GM19452 (cell line): Measurements from ENCODE around the gene DYRK3.

Experiments used
- ATAC-seq: cut with Tn5 transposase; IDR thresholded peaks from one replicate; pipeline ENCODE4 v1.9.1; 2021; ENCODE audit not compliant: unreplicated experiment

DYRK3 gene

GRCh38 chr1:206681359-206681758, 46.0 kb downstream of the DYRK3 start:
- no peak for ATAC-seq

GRCh38 chr1:206682111-206682510, 46.8 kb downstream of the DYRK3 start:
- ATAC-seq, result no peak

- ATAC-seq, result no peak
These were observed 48.0 kb downstream of the DYRK3 start for GRCh38 chr1:206683313-206683712.

GRCh38 chr1:206684003-206684402, 48.7 kb downstream of the DYRK3 start:
- ATAC-seq, result no peak

GRCh38 chr1:206684478-206685333, 49.4 kb downstream of the DYRK3 start, which contains the start of gene MAPKAPK2:
Gene MAPKAPK2 (plus strand): TSS chr1:206684905. CDS start chr1:206685230, 325 bp downstream.
- peak; percentile 47 for ATAC-seq

- peak; percentile 29 for ATAC-seq
These were observed 50.0 kb downstream of the DYRK3 start for GRCh38 chr1:206685334-206685768.

GRCh38 chr1:206685769-206686477, 50.6 kb downstream of the DYRK3 start:
- ATAC-seq, result peak; percentile 26

GRCh38 chr1:206686478-206687249, 51.3 kb downstream of the DYRK3 start:
- no peak for ATAC-seq

GRCh38 chr1:206687251-206687914, 52.0 kb downstream of the DYRK3 start:
- no peak for ATAC-seq

GRCh38 chr1:206687915-206688442, 52.6 kb downstream of the DYRK3 start:
- ATAC-seq, result no peak

- no peak for ATAC-seq
These were observed 55.2 kb downstream of the DYRK3 start for GRCh38 chr1:206690516-206690915.

GRCh38 chr1:206691604-206692003, 56.3 kb downstream of the DYRK3 start:
- no peak for ATAC-seq

- ATAC-seq, result no peak
These were observed 57.7 kb downstream of the DYRK3 start for GRCh38 chr1:206693029-206693428.

- no peak for ATAC-seq
These were observed 58.3 kb downstream of the DYRK3 start for GRCh38 chr1:206693592-206693991.

- no peak for ATAC-seq
These were observed 59.1 kb downstream of the DYRK3 start for GRCh38 chr1:206694171-206695124.

- no peak for ATAC-seq
These were observed 60.4 kb downstream of the DYRK3 start for GRCh38 chr1:206695733-206696132.

- ATAC-seq, result no peak
These were observed 61.7 kb downstream of the DYRK3 start for GRCh38 chr1:206696812-206697585.

GRCh38 chr1:206698011-206698410, 62.7 kb downstream of the DYRK3 start:
- ATAC-seq, result no peak
